ENCODE measurements around the gene PKIG. TPM values are rescaled to one million over a fixed set of nuclear protein-coding genes. Genes with fewer than 3 reads are reported as not detected.

Gene PKIG
- total RNA-seq, 1 experiment from 2014 or later, result 285 TPM

- Histone ChIP-seq H3K9me2 (replicated peaks; ENCODE audit: insufficient read depth, low read length) (no peaks in the 10 kb centered on the region), H3K4me2 (ENCODE audit: low read depth, low read length, poor library complexity, severe bottlenecking) (no peak overlapping the region), H3K4me1 (ENCODE audit: low read length) (peaks cover 31% of the 10 kb centered on the region), H3K27ac (ENCODE audit: low read length) (no peak overlapping the region), H3K4me3 (ENCODE audit: low read length) (no peak overlapping the region), H3K27me3 (ENCODE audit: low read length) (no peaks in the 10 kb centered on the region), H3K79me2 (ENCODE audit: low read length) (no peaks in the 10 kb centered on the region), H3K9me3 (ENCODE audit: low read length) (no peaks in the 10 kb centered on the region), H4K20me1 (ENCODE audit: insufficient read depth, low read depth, low read length) (no peaks in the 10 kb centered on the region), H3K9ac (ENCODE audit: low read length) (no peak overlapping the region), H2AFZ (ENCODE audit: low read length) (no peak overlapping the region), H3K36me3 (ENCODE audit: insufficient read depth, low read length) (no peaks in the 10 kb centered on the region)
- DNase-seq, result no peak
These were observed 8.9 kb upstream of the PKIG start for GRCh38 chr20:44573501-44573869.

GRCh38 chr20:44574372-44574771, 8.0 kb upstream of the PKIG start:
- no peak overlapping the region for H3K4me2 ChIP-seq (ENCODE audit: low read depth, low read length, poor library complexity, severe bottlenecking)
- no peak for DNase-seq
- H2AFZ ChIP-seq (ENCODE audit: low read length), result no peak overlapping the region
- H3K4me1 ChIP-seq (ENCODE audit: low read length), result peaks cover 38% of the 10 kb centered on the region
- H3K36me3 ChIP-seq (ENCODE audit: insufficient read depth, low read length), result no peaks in the 10 kb centered on the region
- no peak overlapping the region for H3K27ac ChIP-seq (ENCODE audit: low read length)
- H3K9me3 ChIP-seq (ENCODE audit: low read length), result no peaks in the 10 kb centered on the region
- no peaks in the 10 kb centered on the region for H3K79me2 ChIP-seq (ENCODE audit: low read length)
- H3K4me3 ChIP-seq (ENCODE audit: low read length), result no peak overlapping the region
- H3K9ac ChIP-seq (ENCODE audit: low read length), result no peak overlapping the region
- no peaks in the 10 kb centered on the region for H3K9me2 ChIP-seq (replicated peaks; ENCODE audit: insufficient read depth, low read length)
- H4K20me1 ChIP-seq (ENCODE audit: insufficient read depth, low read depth, low read length), result no peaks in the 10 kb centered on the region
- no peaks in the 10 kb centered on the region for H3K27me3 ChIP-seq (ENCODE audit: low read length)

DNA sequence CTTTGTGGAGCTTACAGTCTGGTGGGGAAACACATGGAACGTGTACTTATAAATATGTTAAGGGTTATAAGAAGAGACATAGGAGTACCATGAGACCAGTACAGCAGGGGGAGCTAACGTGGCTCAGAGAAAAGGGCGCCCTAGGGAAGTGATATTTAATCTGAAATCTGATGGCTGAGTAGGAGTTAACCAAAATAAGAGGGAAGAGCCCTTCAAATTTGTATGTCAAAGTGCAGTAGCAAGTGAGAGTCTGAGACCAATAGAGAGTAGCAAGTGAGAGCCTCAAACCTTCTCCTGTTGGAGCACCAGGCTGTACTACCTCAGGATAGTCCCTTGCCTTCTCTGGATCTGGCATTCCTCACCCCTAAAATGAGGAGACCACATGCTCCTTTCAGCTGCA, 6.1 kb upstream of the PKIG start:
- Histone ChIP-seq H3K4me1 (ENCODE audit: low read length) (peaks cover 58% of the 10 kb centered on the region), H3K9me2 (replicated peaks; ENCODE audit: insufficient read depth, low read length) (no peaks in the 10 kb centered on the region), H3K4me2 (ENCODE audit: low read depth, low read length, poor library complexity, severe bottlenecking) (peak overlapping the region; percentile 61), H3K36me3 (ENCODE audit: insufficient read depth, low read length) (no peaks in the 10 kb centered on the region), H3K9ac (ENCODE audit: low read length) (peak overlapping the region; percentile 66), H3K27me3 (ENCODE audit: low read length) (no peaks in the 10 kb centered on the region), H3K9me3 (ENCODE audit: low read length) (no peaks in the 10 kb centered on the region), H3K27ac (ENCODE audit: low read length) (peak overlapping the region; percentile 89), H2AFZ (ENCODE audit: low read length) (0 out of 2 replicates have a peak overlapping the region, but pooled peaks have one; percentile 18), H3K79me2 (ENCODE audit: low read length) (peaks cover 6% of the 10 kb centered on the region), H4K20me1 (ENCODE audit: insufficient read depth, low read depth, low read length) (no peaks in the 10 kb centered on the region), H3K4me3 (ENCODE audit: low read length) (peak overlapping the region; percentile 38)
- DNase-seq, result peak; percentile 95

DNA sequence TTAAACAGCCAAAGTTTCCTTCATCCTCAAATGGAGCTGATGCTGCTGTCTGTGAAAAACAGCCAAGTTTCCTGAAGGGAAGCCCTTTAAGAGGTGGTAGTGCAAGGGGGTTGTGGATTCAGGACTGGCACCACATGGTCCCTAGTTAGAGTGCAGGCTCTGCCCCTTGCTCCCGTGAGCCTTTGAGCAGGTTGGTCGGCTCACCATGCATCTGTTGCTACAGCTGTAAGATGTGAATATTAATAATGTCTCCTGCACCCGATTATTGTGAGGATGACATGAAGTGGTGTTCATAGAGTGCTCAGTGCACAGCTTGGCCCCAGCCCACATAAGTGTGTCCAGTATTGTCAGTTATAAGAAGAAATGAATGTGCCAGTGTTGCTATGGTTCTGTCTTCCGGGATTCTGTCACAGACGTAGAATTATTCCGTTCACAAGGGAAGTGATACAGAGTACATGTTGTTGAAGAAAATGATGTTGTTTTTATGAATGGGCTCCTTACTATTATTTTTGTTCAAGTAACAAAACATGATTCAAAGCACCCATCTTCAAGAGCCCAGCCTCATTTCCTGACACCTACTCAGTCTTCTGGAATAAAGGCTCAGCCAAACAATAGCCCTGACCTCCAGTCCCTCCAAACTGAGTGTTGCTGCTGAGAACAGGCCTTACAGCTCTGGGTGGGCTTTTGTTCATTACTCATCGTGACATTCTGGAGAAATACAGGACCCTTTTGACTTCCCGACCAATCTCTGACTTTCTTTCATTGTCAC, 2.9 kb upstream of the PKIG start:
- DNase-seq, result peak; percentile 72
- peak overlapping the region; percentile 99 for H3K27ac ChIP-seq (ENCODE audit: low read length)
- H3K9me2 ChIP-seq (replicated peaks; ENCODE audit: insufficient read depth, low read length), result no peaks in the 10 kb centered on the region
- no peaks in the 10 kb centered on the region for H4K20me1 ChIP-seq (ENCODE audit: insufficient read depth, low read depth, low read length)
- peak overlapping the region; percentile 97 for H3K4me2 ChIP-seq (ENCODE audit: low read depth, low read length, poor library complexity, severe bottlenecking)
- no peaks in the 10 kb centered on the region; the same call in 1 of the 2 replicates for H3K36me3 ChIP-seq (ENCODE audit: insufficient read depth, low read length)
- no peaks in the 10 kb centered on the region for H3K9me3 ChIP-seq (ENCODE audit: low read length)
- H3K4me3 ChIP-seq (ENCODE audit: low read length), result peak overlapping the region; percentile 3
- peak overlapping the region; percentile 77 for H2AFZ ChIP-seq (ENCODE audit: low read length)
- no peaks in the 10 kb centered on the region for H3K27me3 ChIP-seq (ENCODE audit: low read length)
- peaks cover 37% of the 10 kb centered on the region for H3K79me2 ChIP-seq (ENCODE audit: low read length)
- H3K4me1 ChIP-seq (ENCODE audit: low read length), result peaks cover 72% of the 10 kb centered on the region
- H3K9ac ChIP-seq (ENCODE audit: low read length), result peak overlapping the region; percentile 65

GRCh38 chr20:44580581-44581268, 1.7 kb upstream of the PKIG start:
- Histone ChIP-seq H3K4me3 (ENCODE audit: low read length) (peak overlapping the region; percentile 78; the same call in 1 of the 2 replicates), H3K4me2 (ENCODE audit: low read depth, low read length, poor library complexity, severe bottlenecking) (peak overlapping the region; percentile 97), H4K20me1 (ENCODE audit: insufficient read depth, low read depth, low read length) (no peaks in the 10 kb centered on the region), H3K4me1 (ENCODE audit: low read length) (peaks cover 81% of the 10 kb centered on the region), H2AFZ (ENCODE audit: low read length) (0 out of 2 replicates have a peak overlapping the region, but pooled peaks have one; percentile 3), H3K27ac (ENCODE audit: low read length) (peak overlapping the region; percentile 99), H3K9me3 (ENCODE audit: low read length) (no peaks in the 10 kb centered on the region), H3K9me2 (replicated peaks; ENCODE audit: insufficient read depth, low read length) (no peaks in the 10 kb centered on the region), H3K27me3 (ENCODE audit: low read length) (no peaks in the 10 kb centered on the region), H3K79me2 (ENCODE audit: low read length) (peaks cover 45% of the 10 kb centered on the region), H3K9ac (ENCODE audit: low read length) (peak overlapping the region; percentile 87), H3K36me3 (ENCODE audit: insufficient read depth, low read length) (no peaks in the 10 kb centered on the region; the same call in 1 of the 2 replicates)
- DNase-seq, result peak; percentile 50

GRCh38 chr20:44581515-44581914, 864 bp upstream of the PKIG start:
- Histone ChIP-seq H4K20me1 (ENCODE audit: insufficient read depth, low read depth, low read length) (no peaks in the 10 kb centered on the region), H3K9me2 (replicated peaks; ENCODE audit: insufficient read depth, low read length) (no peaks in the 10 kb centered on the region), H3K9me3 (ENCODE audit: low read length) (no peaks in the 10 kb centered on the region), H3K79me2 (ENCODE audit: low read length) (peaks cover 45% of the 10 kb centered on the region), H3K27me3 (ENCODE audit: low read length) (no peaks in the 10 kb centered on the region), H3K4me1 (ENCODE audit: low read length) (peaks cover 81% of the 10 kb centered on the region), H3K36me3 (ENCODE audit: insufficient read depth, low read length) (no peaks in the 10 kb centered on the region; the same call in 1 of the 2 replicates), H3K9ac (ENCODE audit: low read length) (peak overlapping the region; percentile 87), H3K27ac (ENCODE audit: low read length) (peak overlapping the region; percentile 99), H3K4me3 (ENCODE audit: low read length) (peak overlapping the region; percentile 78), H3K4me2 (ENCODE audit: low read depth, low read length, poor library complexity, severe bottlenecking) (peak overlapping the region; percentile 97), H2AFZ (ENCODE audit: low read length) (0 out of 2 replicates have a peak overlapping the region, but pooled peaks have one; percentile 3)
- DNase-seq, result peak; percentile 60

- H3K9me2 ChIP-seq (replicated peaks; ENCODE audit: insufficient read depth, low read length), result no peaks in the 10 kb centered on the region
- peak overlapping the region; percentile 97 for H3K4me2 ChIP-seq (ENCODE audit: low read depth, low read length, poor library complexity, severe bottlenecking)
- no peaks in the 10 kb centered on the region; the same call in 1 of the 2 replicates for H4K20me1 ChIP-seq (ENCODE audit: insufficient read depth, low read depth, low read length)
- H3K36me3 ChIP-seq (ENCODE audit: insufficient read depth, low read length), result peaks cover 11% of the 10 kb centered on the region; the same call in 1 of the 2 replicates
- H3K4me1 ChIP-seq (ENCODE audit: low read length), result peaks cover 86% of the 10 kb centered on the region
- H3K79me2 ChIP-seq (ENCODE audit: low read length), result peaks cover 61% of the 10 kb centered on the region
- DNase-seq, result no peak
- no peaks in the 10 kb centered on the region for H3K9me3 ChIP-seq (ENCODE audit: low read length)
- H3K27ac ChIP-seq (ENCODE audit: low read length), result peak overlapping the region; percentile 99
- H3K9ac ChIP-seq (ENCODE audit: low read length), result peak overlapping the region; percentile 87
- H3K27me3 ChIP-seq (ENCODE audit: low read length), result no peaks in the 10 kb centered on the region
- no peak overlapping the region for H2AFZ ChIP-seq (ENCODE audit: low read length)
- H3K4me3 ChIP-seq (ENCODE audit: low read length), result peak overlapping the region; percentile 78
These were observed 778 bp downstream of the PKIG start for GRCh38 chr20:44583157-44583556.

DNA sequence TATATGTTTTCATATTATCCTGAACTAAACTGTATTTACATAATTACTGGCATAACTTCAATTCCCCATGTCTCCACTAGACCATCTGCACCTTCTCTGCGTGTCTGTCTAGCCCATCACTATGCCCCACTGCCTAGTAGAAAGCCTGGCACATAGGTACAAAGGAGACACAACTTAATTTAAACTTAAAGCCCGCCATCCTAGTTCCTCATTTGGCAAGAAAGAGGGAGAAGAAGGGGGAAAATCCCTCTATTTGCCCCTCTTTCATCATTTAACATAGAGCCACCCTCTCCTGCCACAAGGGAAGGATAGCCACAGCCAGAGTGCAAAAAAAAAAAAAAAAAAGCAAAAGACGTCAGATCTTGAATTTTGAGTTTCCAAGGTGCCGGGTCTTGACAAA, 1.8 kb downstream of the PKIG start:
- Histone ChIP-seq H3K27ac (ENCODE audit: low read length) (peak overlapping the region; percentile 99), H4K20me1 (ENCODE audit: insufficient read depth, low read depth, low read length) (no peaks in the 10 kb centered on the region; the same call in 1 of the 2 replicates), H3K79me2 (ENCODE audit: low read length) (peaks cover 71% of the 10 kb centered on the region), H3K4me1 (ENCODE audit: low read length) (peaks cover 91% of the 10 kb centered on the region), H3K27me3 (ENCODE audit: low read length) (no peaks in the 10 kb centered on the region), H3K9ac (ENCODE audit: low read length) (peak overlapping the region; percentile 87), H3K9me2 (replicated peaks; ENCODE audit: insufficient read depth, low read length) (no peaks in the 10 kb centered on the region), H3K4me3 (ENCODE audit: low read length) (peak overlapping the region; percentile 78), H3K4me2 (ENCODE audit: low read depth, low read length, poor library complexity, severe bottlenecking) (peak overlapping the region; percentile 97), H2AFZ (ENCODE audit: low read length) (no peak overlapping the region), H3K36me3 (ENCODE audit: insufficient read depth, low read length) (peaks cover 19% of the 10 kb centered on the region), H3K9me3 (ENCODE audit: low read length) (no peaks in the 10 kb centered on the region)
- peak; percentile 86 for DNase-seq
